Neural cell (in vitro differentiated cells): ENCODE results near the gene MYO1G. TPM values are rescaled to one million over a fixed set of nuclear protein-coding genes. Genes with fewer than 3 reads are reported as not detected.

ENCODE experiments used
- H2AFZ ChIP-seq: fragments of 200-600, 300-800 bp; sonication (generic), shearing (Covaris generic); 2 replicates; pipeline ENCODE4 v1.6.0; 2014; ENCODE audit warnings: low read depth, mild to moderate bottlenecking, antibody characterized with exemption, low read length, moderate library complexity
- H3F3A ChIP-seq: fragments of 200-600 bp; shearing (Covaris generic); 2 replicates; pipeline ENCODE4 v1.6.1; 2016; ENCODE audit warnings: mild to moderate bottlenecking, moderate library complexity, mixed read lengths, antibody characterized with exemption, low read length; ENCODE audit not compliant: insufficient read depth, poor library complexity, severe bottlenecking
- H3K27ac ChIP-seq: fragments of 200-600, 300-800 bp; sonication (generic), shearing (Covaris generic); 2 replicates; pipeline ENCODE4 v1.5.1; 2014; ENCODE audit warnings: mild to moderate bottlenecking, low read length, moderate library complexity
- H3K27me3 ChIP-seq: fragments of 300-800, 200-600 bp; sonication (generic), shearing (Covaris generic); 2 replicates; pipeline ENCODE4 v1.6.0; 2014; ENCODE audit warnings: mild to moderate bottlenecking, low read depth, low read length, moderate library complexity; ENCODE audit not compliant: insufficient read depth
- H3K36me3 ChIP-seq: fragments of 300-800, 200-600 bp; sonication (generic), shearing (Covaris generic); 2 replicates; pipeline ENCODE4 v1.5.1; 2014; ENCODE audit warnings: mild to moderate bottlenecking, antibody characterized with exemption, low read length, moderate library complexity; ENCODE audit not compliant: insufficient read depth
- H3K4me2 ChIP-seq: fragments of 300-800, 200-600 bp; sonication (generic), shearing (Covaris generic); 2 replicates; pipeline ENCODE4 v1.6.0; 2014; ENCODE audit warnings: mild to moderate bottlenecking, low read length
- H3K4me3 ChIP-seq: fragments of 300-800, 200-600 bp; sonication (generic), shearing (Covaris generic); 2 replicates; pipeline ENCODE4 v1.5.1; 2014; ENCODE audit warnings: mild to moderate bottlenecking, low read length, moderate library complexity
- H3K79me2 ChIP-seq: fragments of 200-600 bp; shearing (Covaris generic); replicated peaks from 2 replicates; pipeline ENCODE4 v1.6.0; 2014; ENCODE audit warnings: mild to moderate bottlenecking, low read length, moderate library complexity; ENCODE audit not compliant: insufficient read depth
- H3K9ac ChIP-seq: fragments of 300-800, 200-600 bp; sonication (generic), shearing (Covaris generic); 2 replicates; pipeline ENCODE4 v1.6.1; 2016; ENCODE audit warnings: mild to moderate bottlenecking, low read length, mixed read lengths
- H3K9me2 ChIP-seq: fragments of 200-600 bp; shearing (Covaris generic); 2 replicates; pipeline ENCODE4 v1.6.1; 2016; ENCODE audit warnings: mild to moderate bottlenecking, low read length, mixed read lengths; ENCODE audit not compliant: insufficient read depth
- H3K9me3 ChIP-seq: fragments of 200-600, 300-800 bp; sonication (generic), shearing (Covaris generic); 2 replicates; pipeline ENCODE4 v1.6.1; 2016; ENCODE audit warnings: mild to moderate bottlenecking, mixed run types, low read length, moderate library complexity, mixed read lengths
- H4K20me1 ChIP-seq: fragments of 200-600 bp; shearing (Covaris generic); 2 replicates; pipeline ENCODE4 v1.6.1; 2016; ENCODE audit warnings: mild to moderate bottlenecking, mixed run types; ENCODE audit not compliant: insufficient read depth
- EP300 ChIP-seq: fragments of 450-650 bp; conservative IDR thresholded peaks from 2 replicates; pipeline ENCODE4 v1.6.1; 2014; ENCODE audit warnings: antibody characterized with exemption, mild to moderate bottlenecking, moderate library complexity; ENCODE audit not compliant: poor library complexity, severe bottlenecking
- EZH2 ChIP-seq: fragments of 200-600, 300-800 bp; shearing (Covaris generic), sonication (generic); IDR thresholded peaks from 2 replicates; pipeline ENCODE4 v1.6.1; 2014; ENCODE audit warnings: antibody characterized with exemption, low read length, borderline replicate concordance, mild to moderate bottlenecking; ENCODE audit not compliant: insufficient read depth, poor library complexity, severe bottlenecking
- MXI1 ChIP-seq: fragments of 450-650 bp; conservative IDR thresholded peaks from 2 replicates; pipeline ENCODE4 v1.6.1; 2014; ENCODE audit warnings: antibody characterized with exemption, mild to moderate bottlenecking; ENCODE audit not compliant: poor library complexity, severe bottlenecking
- POLR2AphosphoS5 ChIP-seq: IDR thresholded peaks from 2 replicates; pipeline ENCODE4 v1.6.1; 2012
- RAD21 ChIP-seq: fragments of 450-650 bp; conservative IDR thresholded peaks from 2 replicates; pipeline ENCODE4 v1.6.1; 2014; ENCODE audit warnings: antibody characterized with exemption, mild to moderate bottlenecking, moderate library complexity
- SMC3 ChIP-seq: fragments of 450-650 bp; conservative IDR thresholded peaks from 2 replicates; pipeline ENCODE4 v1.6.1; 2014; ENCODE audit warnings: antibody characterized with exemption, mild to moderate bottlenecking, moderate library complexity; ENCODE audit not compliant: poor library complexity
- TAF1 ChIP-seq: IDR thresholded peaks from 2 replicates; pipeline ENCODE4 v1.6.1; 2012; ENCODE audit warnings: low read depth
- polyA plus RNA-seq: library from polyadenylated mRNA; depleted of rRNA; stranded (reverse); fragments of >200 nt; gene quantifications from 2 replicates; pipeline ENCODE4 v1.2.3, GENCODE V29; 2014
- TF ChIP-seq, protein P1 (sequence below): fragments of 450-650 bp; IDR thresholded peaks from 2 replicates; pipeline ENCODE4 v1.5.1; 2014; ENCODE audit warnings: antibody characterized with exemption, mild to moderate bottlenecking, moderate library complexity; ENCODE audit not compliant: poor library complexity, severe bottlenecking
- TF ChIP-seq, protein P2 (sequence below): IDR thresholded peaks from 2 replicates; pipeline ENCODE4 v1.6.1; 2012; ENCODE audit warnings: borderline replicate concordance

The MYO1G gene
- polyA plus RNA-seq, 1 donor from 2014 or later = 0.38 TPM

DNA sequence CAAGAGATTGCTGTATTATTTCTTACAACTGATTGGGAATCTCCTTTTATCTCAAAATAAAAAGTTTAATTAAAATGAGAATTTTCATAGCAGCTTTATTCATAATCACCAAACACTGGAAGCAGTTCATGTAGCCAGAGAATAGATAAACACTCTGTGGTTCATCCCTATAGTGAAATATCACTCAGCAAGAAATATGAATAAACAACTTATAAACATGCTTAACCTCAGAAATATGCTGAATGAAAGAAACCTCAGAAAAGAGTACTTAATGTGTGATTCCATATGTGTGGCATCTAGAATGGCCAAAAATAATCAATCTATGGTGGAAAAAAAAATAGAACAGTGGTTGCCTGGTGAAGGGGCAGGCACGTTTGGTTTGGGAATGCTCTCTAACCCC, 33.3 kb downstream of the MYO1G start:
- Histone ChIP-seq H3F3A (no peaks in the 10 kb centered on the region), H3K4me3 (no peak overlapping the region), H2AFZ (no peak overlapping the region), H3K9me2 (no peaks in the 10 kb centered on the region), H4K20me1 (no peaks in the 10 kb centered on the region), H3K9ac (no peak overlapping the region), H3K79me2 (no peaks in the 10 kb centered on the region), H3K9me3 (no peaks in the 10 kb centered on the region), H3K27ac (no peak overlapping the region), H3K36me3 (no peaks in the 10 kb centered on the region), H3K27me3 (no peaks in the 10 kb centered on the region), H3K4me2 (no peak overlapping the region)
- no peak for TF ChIP-seq RAD21
- TF ChIP-seq SMC3 = no peak
- no peak for TF ChIP-seq EZH2
- TF ChIP-seq TAF1 = no peak
- no peak for TF ChIP-seq EP300
- TF ChIP-seq POLR2AphosphoS5 = no peak

DNA sequence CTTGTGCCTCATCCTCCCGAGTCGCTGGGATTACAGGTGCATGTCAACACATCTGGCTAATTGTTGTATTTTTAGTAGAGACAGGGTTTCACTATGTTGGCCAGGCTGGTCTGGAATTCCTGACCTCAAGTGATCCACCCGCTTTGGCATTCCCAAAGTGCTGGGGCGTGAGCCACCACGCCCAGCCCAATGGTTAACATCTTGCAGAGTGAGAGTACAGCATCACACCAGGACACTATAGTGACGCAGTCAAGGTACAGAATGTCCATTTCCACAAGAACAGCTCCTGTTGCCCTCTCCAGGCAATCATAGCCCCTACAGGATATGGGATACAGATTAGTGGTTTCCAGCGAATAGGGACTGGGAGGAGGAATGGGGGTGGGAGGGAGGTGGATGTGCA, 34.0 kb downstream of the MYO1G start:
- Histone ChIP-seq H3K9me2 (no peaks in the 10 kb centered on the region), H3K4me3 (no peak overlapping the region), H3K36me3 (no peaks in the 10 kb centered on the region), H4K20me1 (no peaks in the 10 kb centered on the region), H3K27me3 (no peaks in the 10 kb centered on the region), H3K9me3 (no peaks in the 10 kb centered on the region), H3K4me2 (no peak overlapping the region), H3F3A (no peaks in the 10 kb centered on the region), H3K79me2 (no peaks in the 10 kb centered on the region), H2AFZ (no peak overlapping the region), H3K9ac (no peak overlapping the region), H3K27ac (no peak overlapping the region)
- TF ChIP-seq POLR2AphosphoS5 = no peak
- TF ChIP-seq TAF1 = no peak
- TF ChIP-seq SMC3 = no peak
- TF ChIP-seq EZH2 = no peak
- TF ChIP-seq, protein P1, sequence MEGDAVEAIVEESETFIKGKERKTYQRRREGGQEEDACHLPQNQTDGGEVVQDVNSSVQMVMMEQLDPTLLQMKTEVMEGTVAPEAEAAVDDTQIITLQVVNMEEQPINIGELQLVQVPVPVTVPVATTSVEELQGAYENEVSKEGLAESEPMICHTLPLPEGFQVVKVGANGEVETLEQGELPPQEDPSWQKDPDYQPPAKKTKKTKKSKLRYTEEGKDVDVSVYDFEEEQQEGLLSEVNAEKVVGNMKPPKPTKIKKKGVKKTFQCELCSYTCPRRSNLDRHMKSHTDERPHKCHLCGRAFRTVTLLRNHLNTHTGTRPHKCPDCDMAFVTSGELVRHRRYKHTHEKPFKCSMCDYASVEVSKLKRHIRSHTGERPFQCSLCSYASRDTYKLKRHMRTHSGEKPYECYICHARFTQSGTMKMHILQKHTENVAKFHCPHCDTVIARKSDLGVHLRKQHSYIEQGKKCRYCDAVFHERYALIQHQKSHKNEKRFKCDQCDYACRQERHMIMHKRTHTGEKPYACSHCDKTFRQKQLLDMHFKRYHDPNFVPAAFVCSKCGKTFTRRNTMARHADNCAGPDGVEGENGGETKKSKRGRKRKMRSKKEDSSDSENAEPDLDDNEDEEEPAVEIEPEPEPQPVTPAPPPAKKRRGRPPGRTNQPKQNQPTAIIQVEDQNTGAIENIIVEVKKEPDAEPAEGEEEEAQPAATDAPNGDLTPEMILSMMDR = no peak
- TF ChIP-seq MXI1 = no peak
- TF ChIP-seq, protein P2, sequence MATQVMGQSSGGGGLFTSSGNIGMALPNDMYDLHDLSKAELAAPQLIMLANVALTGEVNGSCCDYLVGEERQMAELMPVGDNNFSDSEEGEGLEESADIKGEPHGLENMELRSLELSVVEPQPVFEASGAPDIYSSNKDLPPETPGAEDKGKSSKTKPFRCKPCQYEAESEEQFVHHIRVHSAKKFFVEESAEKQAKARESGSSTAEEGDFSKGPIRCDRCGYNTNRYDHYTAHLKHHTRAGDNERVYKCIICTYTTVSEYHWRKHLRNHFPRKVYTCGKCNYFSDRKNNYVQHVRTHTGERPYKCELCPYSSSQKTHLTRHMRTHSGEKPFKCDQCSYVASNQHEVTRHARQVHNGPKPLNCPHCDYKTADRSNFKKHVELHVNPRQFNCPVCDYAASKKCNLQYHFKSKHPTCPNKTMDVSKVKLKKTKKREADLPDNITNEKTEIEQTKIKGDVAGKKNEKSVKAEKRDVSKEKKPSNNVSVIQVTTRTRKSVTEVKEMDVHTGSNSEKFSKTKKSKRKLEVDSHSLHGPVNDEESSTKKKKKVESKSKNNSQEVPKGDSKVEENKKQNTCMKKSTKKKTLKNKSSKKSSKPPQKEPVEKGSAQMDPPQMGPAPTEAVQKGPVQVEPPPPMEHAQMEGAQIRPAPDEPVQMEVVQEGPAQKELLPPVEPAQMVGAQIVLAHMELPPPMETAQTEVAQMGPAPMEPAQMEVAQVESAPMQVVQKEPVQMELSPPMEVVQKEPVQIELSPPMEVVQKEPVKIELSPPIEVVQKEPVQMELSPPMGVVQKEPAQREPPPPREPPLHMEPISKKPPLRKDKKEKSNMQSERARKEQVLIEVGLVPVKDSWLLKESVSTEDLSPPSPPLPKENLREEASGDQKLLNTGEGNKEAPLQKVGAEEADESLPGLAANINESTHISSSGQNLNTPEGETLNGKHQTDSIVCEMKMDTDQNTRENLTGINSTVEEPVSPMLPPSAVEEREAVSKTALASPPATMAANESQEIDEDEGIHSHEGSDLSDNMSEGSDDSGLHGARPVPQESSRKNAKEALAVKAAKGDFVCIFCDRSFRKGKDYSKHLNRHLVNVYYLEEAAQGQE = no peak
- no peak for TF ChIP-seq RAD21
- TF ChIP-seq EP300 = no peak
